ENCODE measurements around the gene CDC25C. TPM values are rescaled to one million over a fixed set of nuclear protein-coding genes. Genes with fewer than 3 reads are reported as not detected.
A peak's percentile ranks its signal among the peaks of the same experiment; 100 is the strongest.

CDC25C gene
- total RNA-seq, 1 experiment from 2014 or later, result 18.8 TPM

DNA sequence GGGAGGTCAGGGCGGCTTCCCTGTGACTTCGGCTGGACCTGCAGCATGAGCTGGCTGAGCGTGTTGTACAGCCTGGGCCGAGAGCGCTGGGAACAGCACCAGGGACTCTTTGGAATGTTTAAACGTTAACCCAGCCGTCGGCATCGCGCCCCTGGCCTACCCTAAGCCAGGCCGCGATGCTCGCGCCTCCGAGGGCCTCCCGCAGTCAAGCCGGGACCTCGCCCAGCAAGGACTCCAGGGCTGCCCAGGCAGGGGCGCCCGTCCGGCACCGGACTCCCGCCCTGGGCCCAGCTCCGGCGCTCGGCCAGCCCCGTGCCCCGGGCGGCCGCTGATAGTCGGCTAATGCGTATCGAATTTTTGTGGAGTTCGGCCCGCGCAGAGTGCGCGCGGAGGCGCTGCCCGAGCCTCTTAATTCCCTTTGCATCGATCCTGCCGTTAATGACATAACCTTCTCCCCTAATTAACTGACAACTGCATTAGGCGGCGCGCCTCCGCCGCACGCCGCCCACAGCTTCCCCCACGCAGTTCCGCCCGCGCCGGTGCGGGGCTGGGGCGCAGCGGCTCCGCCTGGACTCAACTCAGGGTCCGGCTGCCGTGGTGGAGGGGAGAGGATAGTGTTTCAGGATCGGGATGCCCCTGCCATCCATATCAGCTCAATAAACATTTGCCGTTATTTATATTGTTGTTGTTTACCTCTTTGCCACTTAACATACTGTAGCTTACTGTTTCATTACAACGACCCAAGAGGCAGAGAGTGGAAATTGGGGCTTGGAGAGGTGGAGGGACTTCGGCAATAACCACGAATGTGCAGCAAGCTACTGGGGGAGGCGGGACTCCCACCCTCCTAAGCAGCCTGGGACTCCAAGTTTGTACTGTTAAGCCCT is 89.7 kb downstream of the CDC25C start:
- CTCF ChIA-PET, result interaction anchor here (0.5 to 3.1 kb wide), 4 partner anchors 19 to 161 kb away, joined by 3 to 18 read pairs (median 5); partner anchors contain the start of gene KDM3B
- Mint-ChIP-seq H3K4me3 (peak overlapping the region; percentile 64), H3K36me3 (no peaks in the 10 kb centered on the region), H3K4me1 (peaks cover 17% of the 10 kb centered on the region), H3K9me3 (no peaks in the 10 kb centered on the region), H3K27ac (no peak overlapping the region), H3K27me3 (ENCODE audit: low read depth) (peaks cover 57% of the 10 kb centered on the region)
- peak; percentile 85 for ATAC-seq
- POLR2A ChIA-PET, result interaction anchor here (0.5 to 1.7 kb wide), 4 partner anchors 21 to 372 kb away, joined by 3 to 6 read pairs (median 4); partner anchors contain the start of gene CDC25C
- peak; percentile 59 for DNase-seq (ENCODE audit: low spot score)
- TF ChIP-seq, protein P1, sequence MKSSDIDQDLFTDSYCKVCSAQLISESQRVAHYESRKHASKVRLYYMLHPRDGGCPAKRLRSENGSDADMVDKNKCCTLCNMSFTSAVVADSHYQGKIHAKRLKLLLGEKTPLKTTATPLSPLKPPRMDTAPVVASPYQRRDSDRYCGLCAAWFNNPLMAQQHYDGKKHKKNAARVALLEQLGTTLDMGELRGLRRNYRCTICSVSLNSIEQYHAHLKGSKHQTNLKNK (CRISPR knock-in tag; IDR thresholded peaks at IDR 0.05), result no peak
- TF ChIP-seq, protein P2, sequence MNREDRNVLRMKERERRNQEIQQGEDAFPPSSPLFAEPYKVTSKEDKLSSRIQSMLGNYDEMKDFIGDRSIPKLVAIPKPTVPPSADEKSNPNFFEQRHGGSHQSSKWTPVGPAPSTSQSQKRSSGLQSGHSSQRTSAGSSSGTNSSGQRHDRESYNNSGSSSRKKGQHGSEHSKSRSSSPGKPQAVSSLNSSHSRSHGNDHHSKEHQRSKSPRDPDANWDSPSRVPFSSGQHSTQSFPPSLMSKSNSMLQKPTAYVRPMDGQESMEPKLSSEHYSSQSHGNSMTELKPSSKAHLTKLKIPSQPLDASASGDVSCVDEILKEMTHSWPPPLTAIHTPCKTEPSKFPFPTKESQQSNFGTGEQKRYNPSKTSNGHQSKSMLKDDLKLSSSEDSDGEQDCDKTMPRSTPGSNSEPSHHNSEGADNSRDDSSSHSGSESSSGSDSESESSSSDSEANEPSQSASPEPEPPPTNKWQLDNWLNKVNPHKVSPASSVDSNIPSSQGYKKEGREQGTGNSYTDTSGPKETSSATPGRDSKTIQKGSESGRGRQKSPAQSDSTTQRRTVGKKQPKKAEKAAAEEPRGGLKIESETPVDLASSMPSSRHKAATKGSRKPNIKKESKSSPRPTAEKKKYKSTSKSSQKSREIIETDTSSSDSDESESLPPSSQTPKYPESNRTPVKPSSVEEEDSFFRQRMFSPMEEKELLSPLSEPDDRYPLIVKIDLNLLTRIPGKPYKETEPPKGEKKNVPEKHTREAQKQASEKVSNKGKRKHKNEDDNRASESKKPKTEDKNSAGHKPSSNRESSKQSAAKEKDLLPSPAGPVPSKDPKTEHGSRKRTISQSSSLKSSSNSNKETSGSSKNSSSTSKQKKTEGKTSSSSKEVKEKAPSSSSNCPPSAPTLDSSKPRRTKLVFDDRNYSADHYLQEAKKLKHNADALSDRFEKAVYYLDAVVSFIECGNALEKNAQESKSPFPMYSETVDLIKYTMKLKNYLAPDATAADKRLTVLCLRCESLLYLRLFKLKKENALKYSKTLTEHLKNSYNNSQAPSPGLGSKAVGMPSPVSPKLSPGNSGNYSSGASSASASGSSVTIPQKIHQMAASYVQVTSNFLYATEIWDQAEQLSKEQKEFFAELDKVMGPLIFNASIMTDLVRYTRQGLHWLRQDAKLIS (CRISPR knock-in tag; IDR thresholded peaks at IDR 0.05; ENCODE audit: borderline replicate concordance), result no peak
- no peak for TF ChIP-seq GABPB1 (CRISPR knock-in tag; IDR thresholded peaks at IDR 0.05)
- TF ChIP-seq JAZF1 (CRISPR knock-in tag; IDR thresholded peaks at IDR 0.05), result no peak
- TF ChIP-seq, protein P3, sequence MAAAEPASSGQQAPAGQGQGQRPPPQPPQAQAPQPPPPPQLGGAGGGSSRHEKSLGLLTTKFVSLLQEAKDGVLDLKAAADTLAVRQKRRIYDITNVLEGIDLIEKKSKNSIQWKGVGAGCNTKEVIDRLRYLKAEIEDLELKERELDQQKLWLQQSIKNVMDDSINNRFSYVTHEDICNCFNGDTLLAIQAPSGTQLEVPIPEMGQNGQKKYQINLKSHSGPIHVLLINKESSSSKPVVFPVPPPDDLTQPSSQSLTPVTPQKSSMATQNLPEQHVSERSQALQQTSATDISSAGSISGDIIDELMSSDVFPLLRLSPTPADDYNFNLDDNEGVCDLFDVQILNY (CRISPR knock-in tag; IDR thresholded peaks at IDR 0.05), result peak; percentile 37; the same call in 1 of the 2 replicates
- TF ChIP-seq NFATC4 (CRISPR knock-in tag; IDR thresholded peaks at IDR 0.05), result no peak
- TF ChIP-seq MXD4 (CRISPR knock-in tag; IDR thresholded peaks at IDR 0.05; ENCODE audit: borderline replicate concordance), result no peak
- TF ChIP-seq TEAD1 (CRISPR knock-in tag; IDR thresholded peaks at IDR 0.05), result no peak
- TF ChIP-seq, protein P4, sequence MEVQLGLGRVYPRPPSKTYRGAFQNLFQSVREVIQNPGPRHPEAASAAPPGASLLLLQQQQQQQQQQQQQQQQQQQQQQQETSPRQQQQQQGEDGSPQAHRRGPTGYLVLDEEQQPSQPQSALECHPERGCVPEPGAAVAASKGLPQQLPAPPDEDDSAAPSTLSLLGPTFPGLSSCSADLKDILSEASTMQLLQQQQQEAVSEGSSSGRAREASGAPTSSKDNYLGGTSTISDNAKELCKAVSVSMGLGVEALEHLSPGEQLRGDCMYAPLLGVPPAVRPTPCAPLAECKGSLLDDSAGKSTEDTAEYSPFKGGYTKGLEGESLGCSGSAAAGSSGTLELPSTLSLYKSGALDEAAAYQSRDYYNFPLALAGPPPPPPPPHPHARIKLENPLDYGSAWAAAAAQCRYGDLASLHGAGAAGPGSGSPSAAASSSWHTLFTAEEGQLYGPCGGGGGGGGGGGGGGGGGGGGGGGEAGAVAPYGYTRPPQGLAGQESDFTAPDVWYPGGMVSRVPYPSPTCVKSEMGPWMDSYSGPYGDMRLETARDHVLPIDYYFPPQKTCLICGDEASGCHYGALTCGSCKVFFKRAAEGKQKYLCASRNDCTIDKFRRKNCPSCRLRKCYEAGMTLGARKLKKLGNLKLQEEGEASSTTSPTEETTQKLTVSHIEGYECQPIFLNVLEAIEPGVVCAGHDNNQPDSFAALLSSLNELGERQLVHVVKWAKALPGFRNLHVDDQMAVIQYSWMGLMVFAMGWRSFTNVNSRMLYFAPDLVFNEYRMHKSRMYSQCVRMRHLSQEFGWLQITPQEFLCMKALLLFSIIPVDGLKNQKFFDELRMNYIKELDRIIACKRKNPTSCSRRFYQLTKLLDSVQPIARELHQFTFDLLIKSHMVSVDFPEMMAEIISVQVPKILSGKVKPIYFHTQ (CRISPR knock-in tag; IDR thresholded peaks at IDR 0.05), result no peak
- TF ChIP-seq, protein P5, sequence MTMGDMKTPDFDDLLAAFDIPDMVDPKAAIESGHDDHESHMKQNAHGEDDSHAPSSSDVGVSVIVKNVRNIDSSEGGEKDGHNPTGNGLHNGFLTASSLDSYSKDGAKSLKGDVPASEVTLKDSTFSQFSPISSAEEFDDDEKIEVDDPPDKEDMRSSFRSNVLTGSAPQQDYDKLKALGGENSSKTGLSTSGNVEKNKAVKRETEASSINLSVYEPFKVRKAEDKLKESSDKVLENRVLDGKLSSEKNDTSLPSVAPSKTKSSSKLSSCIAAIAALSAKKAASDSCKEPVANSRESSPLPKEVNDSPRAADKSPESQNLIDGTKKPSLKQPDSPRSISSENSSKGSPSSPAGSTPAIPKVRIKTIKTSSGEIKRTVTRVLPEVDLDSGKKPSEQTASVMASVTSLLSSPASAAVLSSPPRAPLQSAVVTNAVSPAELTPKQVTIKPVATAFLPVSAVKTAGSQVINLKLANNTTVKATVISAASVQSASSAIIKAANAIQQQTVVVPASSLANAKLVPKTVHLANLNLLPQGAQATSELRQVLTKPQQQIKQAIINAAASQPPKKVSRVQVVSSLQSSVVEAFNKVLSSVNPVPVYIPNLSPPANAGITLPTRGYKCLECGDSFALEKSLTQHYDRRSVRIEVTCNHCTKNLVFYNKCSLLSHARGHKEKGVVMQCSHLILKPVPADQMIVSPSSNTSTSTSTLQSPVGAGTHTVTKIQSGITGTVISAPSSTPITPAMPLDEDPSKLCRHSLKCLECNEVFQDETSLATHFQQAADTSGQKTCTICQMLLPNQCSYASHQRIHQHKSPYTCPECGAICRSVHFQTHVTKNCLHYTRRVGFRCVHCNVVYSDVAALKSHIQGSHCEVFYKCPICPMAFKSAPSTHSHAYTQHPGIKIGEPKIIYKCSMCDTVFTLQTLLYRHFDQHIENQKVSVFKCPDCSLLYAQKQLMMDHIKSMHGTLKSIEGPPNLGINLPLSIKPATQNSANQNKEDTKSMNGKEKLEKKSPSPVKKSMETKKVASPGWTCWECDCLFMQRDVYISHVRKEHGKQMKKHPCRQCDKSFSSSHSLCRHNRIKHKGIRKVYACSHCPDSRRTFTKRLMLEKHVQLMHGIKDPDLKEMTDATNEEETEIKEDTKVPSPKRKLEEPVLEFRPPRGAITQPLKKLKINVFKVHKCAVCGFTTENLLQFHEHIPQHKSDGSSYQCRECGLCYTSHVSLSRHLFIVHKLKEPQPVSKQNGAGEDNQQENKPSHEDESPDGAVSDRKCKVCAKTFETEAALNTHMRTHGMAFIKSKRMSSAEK (CRISPR knock-in tag; IDR thresholded peaks at IDR 0.05; ENCODE audit: borderline replicate concordance), result no peak
- TF ChIP-seq, protein P6, sequence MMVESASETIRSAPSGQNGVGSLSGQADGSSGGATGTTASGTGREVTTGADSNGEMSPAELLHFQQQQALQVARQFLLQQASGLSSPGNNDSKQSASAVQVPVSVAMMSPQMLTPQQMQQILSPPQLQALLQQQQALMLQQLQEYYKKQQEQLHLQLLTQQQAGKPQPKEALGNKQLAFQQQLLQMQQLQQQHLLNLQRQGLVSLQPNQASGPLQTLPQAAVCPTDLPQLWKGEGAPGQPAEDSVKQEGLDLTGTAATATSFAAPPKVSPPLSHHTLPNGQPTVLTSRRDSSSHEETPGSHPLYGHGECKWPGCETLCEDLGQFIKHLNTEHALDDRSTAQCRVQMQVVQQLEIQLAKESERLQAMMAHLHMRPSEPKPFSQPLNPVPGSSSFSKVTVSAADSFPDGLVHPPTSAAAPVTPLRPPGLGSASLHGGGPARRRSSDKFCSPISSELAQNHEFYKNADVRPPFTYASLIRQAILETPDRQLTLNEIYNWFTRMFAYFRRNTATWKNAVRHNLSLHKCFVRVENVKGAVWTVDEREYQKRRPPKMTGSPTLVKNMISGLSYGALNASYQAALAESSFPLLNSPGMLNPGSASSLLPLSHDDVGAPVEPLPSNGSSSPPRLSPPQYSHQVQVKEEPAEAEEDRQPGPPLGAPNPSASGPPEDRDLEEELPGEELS (CRISPR knock-in tag; IDR thresholded peaks at IDR 0.05), result no peak
- TF ChIP-seq FOXP1 (CRISPR knock-in tag; IDR thresholded peaks at IDR 0.05; ENCODE audit: borderline replicate concordance), result peak; percentile 38; the same call in 1 of the 2 replicates
- TF ChIP-seq, protein P7, sequence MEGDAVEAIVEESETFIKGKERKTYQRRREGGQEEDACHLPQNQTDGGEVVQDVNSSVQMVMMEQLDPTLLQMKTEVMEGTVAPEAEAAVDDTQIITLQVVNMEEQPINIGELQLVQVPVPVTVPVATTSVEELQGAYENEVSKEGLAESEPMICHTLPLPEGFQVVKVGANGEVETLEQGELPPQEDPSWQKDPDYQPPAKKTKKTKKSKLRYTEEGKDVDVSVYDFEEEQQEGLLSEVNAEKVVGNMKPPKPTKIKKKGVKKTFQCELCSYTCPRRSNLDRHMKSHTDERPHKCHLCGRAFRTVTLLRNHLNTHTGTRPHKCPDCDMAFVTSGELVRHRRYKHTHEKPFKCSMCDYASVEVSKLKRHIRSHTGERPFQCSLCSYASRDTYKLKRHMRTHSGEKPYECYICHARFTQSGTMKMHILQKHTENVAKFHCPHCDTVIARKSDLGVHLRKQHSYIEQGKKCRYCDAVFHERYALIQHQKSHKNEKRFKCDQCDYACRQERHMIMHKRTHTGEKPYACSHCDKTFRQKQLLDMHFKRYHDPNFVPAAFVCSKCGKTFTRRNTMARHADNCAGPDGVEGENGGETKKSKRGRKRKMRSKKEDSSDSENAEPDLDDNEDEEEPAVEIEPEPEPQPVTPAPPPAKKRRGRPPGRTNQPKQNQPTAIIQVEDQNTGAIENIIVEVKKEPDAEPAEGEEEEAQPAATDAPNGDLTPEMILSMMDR (IDR thresholded peaks at IDR 0.05), result no peak
- TF ChIP-seq, protein P8, sequence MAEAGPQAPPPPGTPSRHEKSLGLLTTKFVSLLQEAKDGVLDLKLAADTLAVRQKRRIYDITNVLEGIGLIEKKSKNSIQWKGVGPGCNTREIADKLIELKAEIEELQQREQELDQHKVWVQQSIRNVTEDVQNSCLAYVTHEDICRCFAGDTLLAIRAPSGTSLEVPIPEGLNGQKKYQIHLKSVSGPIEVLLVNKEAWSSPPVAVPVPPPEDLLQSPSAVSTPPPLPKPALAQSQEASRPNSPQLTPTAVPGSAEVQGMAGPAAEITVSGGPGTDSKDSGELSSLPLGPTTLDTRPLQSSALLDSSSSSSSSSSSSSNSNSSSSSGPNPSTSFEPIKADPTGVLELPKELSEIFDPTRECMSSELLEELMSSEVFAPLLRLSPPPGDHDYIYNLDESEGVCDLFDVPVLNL (CRISPR knock-in tag; IDR thresholded peaks at IDR 0.05; ENCODE audit: borderline replicate concordance, low read depth), result no peak
- TF ChIP-seq, protein P9, sequence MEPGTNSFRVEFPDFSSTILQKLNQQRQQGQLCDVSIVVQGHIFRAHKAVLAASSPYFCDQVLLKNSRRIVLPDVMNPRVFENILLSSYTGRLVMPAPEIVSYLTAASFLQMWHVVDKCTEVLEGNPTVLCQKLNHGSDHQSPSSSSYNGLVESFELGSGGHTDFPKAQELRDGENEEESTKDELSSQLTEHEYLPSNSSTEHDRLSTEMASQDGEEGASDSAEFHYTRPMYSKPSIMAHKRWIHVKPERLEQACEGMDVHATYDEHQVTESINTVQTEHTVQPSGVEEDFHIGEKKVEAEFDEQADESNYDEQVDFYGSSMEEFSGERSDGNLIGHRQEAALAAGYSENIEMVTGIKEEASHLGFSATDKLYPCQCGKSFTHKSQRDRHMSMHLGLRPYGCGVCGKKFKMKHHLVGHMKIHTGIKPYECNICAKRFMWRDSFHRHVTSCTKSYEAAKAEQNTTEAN (CRISPR knock-in tag; IDR thresholded peaks at IDR 0.05), result no peak

Measured in WTC11 (cell line).